OCI-LY7 (cell line): Measurements from ENCODE around the gene NFIA.

Experiments
- EZH2phosphoT487 ChIP-seq: fragments of 200-600 bp; sonication (generic); IDR thresholded peaks from 2 replicates; pipeline ENCODE4 v1.6.1; 2018; ENCODE audit warnings: low read depth, borderline replicate concordance, mild to moderate bottlenecking, mixed run types, antibody characterized with exemption, low read length, moderate library complexity, mixed read lengths
- TF ChIP-seq, protein P1 (sequence below): fragments of 200-600 bp; sonication (generic); conservative IDR thresholded peaks from 2 replicates; pipeline ENCODE4 v1.5.1; 2014; ENCODE audit warnings: mild to moderate bottlenecking, antibody characterized with exemption, low read length, moderate library complexity, mixed read lengths

DNA sequence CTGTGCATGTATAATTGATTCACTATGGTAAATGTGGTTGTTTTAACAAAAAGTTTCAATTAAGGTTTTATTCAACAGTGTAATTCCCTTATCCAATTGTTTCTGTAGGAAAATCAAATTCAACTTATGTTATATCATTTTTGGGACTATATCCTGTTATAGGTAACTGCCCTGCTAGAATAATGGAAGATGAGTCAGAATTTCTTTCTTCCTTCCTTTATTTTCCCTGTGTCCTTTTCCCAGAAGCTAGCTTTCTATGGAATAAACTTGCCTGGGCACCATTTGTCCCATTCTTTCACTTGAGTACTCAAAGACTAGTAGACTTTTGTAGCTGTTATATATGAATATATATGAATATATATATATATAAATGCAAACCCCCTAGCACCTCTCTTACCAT lies 341.3 kb downstream of the NFIA start:
- TF ChIP-seq, protein P1, sequence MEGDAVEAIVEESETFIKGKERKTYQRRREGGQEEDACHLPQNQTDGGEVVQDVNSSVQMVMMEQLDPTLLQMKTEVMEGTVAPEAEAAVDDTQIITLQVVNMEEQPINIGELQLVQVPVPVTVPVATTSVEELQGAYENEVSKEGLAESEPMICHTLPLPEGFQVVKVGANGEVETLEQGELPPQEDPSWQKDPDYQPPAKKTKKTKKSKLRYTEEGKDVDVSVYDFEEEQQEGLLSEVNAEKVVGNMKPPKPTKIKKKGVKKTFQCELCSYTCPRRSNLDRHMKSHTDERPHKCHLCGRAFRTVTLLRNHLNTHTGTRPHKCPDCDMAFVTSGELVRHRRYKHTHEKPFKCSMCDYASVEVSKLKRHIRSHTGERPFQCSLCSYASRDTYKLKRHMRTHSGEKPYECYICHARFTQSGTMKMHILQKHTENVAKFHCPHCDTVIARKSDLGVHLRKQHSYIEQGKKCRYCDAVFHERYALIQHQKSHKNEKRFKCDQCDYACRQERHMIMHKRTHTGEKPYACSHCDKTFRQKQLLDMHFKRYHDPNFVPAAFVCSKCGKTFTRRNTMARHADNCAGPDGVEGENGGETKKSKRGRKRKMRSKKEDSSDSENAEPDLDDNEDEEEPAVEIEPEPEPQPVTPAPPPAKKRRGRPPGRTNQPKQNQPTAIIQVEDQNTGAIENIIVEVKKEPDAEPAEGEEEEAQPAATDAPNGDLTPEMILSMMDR, result no peak
- TF ChIP-seq EZH2phosphoT487, result no peak
